ENCODE measurements around the gene RPS15. TPM values are rescaled to one million over a fixed set of nuclear protein-coding genes. Genes with fewer than 3 reads are reported as not detected.

RPS15 gene
- total RNA-seq, 4 donors from 2014 or later, result 2,032 to 3,816 (median 2,914) TPM

DNA sequence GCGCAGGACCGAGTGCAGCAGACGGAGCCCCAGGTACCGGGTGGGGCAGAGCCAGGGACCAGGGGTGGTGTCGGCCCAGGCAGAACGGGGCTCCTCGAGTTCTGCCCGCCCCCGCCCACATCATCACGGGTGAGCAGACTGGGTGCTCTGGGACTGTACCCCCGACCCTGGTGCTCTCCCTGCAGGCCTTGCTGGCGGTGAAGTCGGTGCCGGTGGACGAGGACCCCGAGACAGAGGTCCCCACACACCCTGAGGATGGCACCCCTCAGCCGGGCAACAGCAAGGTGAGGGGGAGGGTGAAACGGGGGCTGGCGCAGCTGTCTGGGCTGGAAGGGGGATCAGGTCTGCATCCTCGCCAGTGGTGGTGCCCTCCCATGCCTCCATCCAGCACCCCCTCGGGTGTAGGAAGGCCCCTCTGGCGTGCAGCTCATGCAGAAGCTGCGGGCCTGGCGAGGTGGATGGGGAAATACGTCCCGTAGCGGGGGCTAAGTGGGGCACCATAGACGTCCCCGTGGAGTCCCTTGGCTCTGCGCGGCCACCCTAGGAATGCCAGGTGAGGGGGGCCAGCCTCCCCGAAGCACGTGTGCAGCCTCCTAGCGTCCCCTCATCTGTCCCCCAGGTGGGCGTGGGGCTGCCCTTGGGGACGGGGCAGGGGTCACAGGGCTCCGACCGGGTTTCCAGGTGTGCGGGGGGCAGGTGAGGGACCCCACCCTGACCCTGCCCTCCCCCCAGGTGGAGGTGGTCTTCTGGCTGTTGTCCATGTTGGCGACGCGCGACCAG lies 18.1 kb downstream of the RPS15 start:
- TF ChIP-seq, protein P1, sequence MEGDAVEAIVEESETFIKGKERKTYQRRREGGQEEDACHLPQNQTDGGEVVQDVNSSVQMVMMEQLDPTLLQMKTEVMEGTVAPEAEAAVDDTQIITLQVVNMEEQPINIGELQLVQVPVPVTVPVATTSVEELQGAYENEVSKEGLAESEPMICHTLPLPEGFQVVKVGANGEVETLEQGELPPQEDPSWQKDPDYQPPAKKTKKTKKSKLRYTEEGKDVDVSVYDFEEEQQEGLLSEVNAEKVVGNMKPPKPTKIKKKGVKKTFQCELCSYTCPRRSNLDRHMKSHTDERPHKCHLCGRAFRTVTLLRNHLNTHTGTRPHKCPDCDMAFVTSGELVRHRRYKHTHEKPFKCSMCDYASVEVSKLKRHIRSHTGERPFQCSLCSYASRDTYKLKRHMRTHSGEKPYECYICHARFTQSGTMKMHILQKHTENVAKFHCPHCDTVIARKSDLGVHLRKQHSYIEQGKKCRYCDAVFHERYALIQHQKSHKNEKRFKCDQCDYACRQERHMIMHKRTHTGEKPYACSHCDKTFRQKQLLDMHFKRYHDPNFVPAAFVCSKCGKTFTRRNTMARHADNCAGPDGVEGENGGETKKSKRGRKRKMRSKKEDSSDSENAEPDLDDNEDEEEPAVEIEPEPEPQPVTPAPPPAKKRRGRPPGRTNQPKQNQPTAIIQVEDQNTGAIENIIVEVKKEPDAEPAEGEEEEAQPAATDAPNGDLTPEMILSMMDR (IDR thresholded peaks at IDR 0.05; ENCODE audit: low read depth), result no peak

DNA sequence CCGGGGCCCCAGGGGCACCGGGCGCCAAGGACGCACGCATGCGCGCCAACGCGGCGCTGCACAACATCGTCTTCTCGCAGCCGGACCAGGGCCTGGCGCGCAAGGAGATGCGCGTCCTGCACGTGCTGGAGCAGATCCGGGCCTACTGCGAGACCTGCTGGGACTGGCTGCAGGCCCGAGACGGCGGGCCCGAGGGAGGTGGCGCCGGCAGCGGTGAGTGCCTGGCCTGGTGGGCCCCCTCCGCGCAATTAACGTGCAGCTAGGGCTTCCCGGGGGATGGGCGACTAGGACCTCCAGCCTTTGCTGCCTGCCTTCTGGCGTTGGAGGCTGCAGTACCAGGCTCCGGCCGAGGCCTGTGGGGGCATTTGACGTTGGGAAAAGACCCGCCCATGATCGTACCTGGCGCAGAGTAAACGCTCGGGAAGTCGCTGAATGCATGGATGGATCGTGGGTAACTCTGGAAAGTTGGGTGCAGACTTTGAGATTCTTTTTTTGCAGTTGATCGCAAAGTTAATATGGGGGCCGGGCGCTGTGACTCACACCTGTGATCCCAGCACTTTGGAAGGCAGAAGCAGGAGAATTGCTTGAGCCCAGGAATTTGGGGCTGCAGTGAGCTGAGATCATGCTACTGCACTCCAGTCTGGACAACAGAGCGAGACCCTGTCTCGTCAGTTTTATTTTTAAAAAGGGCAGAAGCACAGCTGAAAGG lies 19.0 kb downstream of the RPS15 start:
- TF ChIP-seq, protein P1 (IDR thresholded peaks at IDR 0.05; ENCODE audit: low read depth), result no peak

- TF ChIP-seq, protein P1 (IDR thresholded peaks at IDR 0.05; ENCODE audit: low read depth), result no peak
These were observed 19.7 kb downstream of the RPS15 start for GRCh38 chr19:1457892-1458291.

DNA sequence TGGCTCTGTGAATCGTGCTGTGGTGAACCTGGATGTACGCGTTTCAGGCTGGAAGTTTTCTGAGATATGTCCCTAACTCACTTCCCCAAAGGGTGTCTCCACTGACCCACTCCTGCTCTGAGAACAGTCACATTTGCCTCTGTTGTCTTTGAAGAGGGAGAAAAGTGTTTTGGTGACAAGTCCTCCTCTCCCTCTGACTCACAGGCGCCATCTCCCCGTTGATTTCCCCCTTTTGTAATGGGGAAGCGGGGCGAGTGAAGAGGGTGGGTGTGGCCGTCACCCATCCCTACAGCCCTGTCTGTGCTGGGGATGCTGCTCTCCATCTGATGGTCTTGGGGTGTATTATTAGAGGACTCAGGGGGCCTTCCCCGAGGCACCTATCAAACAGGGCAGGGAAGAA lies 21.3 kb downstream of the RPS15 start:
- TF ChIP-seq, protein P1 (IDR thresholded peaks at IDR 0.05; ENCODE audit: low read depth), result no peak

DNA sequence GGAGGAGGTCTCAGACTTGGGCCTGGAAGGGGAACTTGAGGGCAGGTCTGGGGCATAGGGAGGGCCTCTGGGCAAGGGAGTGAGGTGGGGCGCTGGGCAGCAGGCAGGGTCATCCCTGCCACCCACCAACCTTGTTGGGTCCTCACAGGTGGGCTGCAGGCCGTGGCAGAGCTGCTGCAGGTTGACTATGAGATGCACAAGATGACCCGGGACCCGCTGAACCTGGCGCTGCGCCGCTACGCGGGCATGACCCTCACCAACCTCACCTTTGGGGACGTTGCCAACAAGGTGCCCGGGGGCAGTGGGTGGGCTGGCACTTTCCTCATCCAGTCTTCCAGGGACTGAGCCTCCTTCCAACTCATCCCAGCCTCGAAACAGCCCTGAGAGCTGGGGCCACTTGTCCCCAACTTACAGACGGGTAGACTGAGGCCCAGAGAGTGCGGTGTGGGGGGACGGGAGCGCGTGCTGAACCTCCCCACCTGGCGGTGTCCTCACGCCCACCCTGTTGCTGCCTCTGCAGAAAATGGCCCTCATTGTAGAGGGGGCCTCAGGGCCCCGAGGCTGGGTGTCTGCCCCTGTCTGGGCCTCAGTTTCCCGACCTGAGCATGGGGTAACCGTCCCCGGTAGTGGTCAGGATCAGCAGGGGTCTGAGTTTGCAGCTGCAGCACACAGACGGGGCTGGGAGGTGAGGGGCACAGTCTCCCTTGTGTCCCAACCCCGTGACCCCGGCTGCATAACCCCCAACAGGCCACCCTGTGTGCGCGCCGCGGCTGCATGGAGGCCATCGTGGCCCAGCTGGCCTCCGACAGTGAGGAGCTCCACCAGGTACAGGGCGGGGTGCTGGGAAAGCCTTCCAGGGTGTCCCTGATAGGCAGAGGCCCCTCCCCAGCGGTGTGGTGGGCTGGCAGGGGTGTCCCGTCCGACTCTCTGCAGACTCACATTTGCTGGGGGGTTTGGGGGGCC lies 22.1 kb downstream of the RPS15 start:
- TF ChIP-seq, protein P1 (IDR thresholded peaks at IDR 0.05; ENCODE audit: low read depth), result no peak

DNA sequence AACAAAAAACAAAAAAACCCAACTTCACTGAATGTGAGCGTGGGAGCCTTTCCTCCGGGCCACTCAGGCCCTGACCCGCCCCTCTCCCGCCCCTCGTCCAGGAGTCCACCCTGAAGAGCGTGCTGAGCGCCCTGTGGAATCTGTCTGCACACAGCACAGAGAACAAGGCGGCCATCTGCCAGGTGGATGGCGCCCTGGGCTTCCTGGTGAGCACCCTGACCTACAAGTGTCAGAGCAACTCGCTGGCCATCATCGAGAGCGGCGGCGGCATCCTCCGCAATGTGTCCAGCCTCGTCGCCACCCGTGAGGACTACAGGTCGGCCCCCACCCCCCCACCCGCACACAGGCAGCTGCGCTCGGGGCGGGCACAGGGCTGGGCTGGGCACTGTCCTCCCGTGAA lies 23.7 kb downstream of the RPS15 start:
- TF ChIP-seq, protein P1 (IDR thresholded peaks at IDR 0.05; ENCODE audit: low read depth), result no peak

Data from subcutaneous adipose tissue (tissue), 4 donors.